ENCODE measurements around the gene RAB39B.

DNA sequence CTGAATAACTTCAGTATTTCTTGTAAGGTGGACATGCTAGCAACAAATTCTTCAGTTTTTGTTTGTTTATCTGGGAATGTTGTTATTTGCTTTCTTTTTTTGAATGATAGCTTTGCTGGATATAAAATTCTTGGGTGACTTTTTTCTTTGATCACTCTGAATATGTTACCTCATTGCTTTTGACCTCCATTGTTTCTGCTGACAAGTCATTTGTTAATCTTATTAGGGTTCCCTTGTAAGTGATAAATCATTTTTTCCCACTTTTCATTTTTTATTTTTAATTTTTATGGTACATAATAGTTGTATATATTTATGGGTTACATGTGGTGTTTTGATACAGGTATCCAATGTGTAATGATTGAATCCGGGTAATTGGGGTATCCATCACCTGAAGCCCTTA, 6.7 kb upstream of the RAB39B start:
- TF ChIP-seq, protein P1, sequence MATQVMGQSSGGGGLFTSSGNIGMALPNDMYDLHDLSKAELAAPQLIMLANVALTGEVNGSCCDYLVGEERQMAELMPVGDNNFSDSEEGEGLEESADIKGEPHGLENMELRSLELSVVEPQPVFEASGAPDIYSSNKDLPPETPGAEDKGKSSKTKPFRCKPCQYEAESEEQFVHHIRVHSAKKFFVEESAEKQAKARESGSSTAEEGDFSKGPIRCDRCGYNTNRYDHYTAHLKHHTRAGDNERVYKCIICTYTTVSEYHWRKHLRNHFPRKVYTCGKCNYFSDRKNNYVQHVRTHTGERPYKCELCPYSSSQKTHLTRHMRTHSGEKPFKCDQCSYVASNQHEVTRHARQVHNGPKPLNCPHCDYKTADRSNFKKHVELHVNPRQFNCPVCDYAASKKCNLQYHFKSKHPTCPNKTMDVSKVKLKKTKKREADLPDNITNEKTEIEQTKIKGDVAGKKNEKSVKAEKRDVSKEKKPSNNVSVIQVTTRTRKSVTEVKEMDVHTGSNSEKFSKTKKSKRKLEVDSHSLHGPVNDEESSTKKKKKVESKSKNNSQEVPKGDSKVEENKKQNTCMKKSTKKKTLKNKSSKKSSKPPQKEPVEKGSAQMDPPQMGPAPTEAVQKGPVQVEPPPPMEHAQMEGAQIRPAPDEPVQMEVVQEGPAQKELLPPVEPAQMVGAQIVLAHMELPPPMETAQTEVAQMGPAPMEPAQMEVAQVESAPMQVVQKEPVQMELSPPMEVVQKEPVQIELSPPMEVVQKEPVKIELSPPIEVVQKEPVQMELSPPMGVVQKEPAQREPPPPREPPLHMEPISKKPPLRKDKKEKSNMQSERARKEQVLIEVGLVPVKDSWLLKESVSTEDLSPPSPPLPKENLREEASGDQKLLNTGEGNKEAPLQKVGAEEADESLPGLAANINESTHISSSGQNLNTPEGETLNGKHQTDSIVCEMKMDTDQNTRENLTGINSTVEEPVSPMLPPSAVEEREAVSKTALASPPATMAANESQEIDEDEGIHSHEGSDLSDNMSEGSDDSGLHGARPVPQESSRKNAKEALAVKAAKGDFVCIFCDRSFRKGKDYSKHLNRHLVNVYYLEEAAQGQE (IDR thresholded peaks at IDR 0.05; ENCODE audit: insufficient read depth in 1 of 2, low read depth in 2 of 2, low read length in 2 of 2), result no peak
- no peak for TF ChIP-seq SIN3A (IDR thresholded peaks at IDR 0.05; ENCODE audit: borderline replicate concordance, insufficient read depth, low read length)
- no peak for TF ChIP-seq TAF1 (IDR thresholded peaks at IDR 0.05; ENCODE audit: borderline replicate concordance, insufficient read depth, low read length)

Data from PFSK-1 (cell line).